DOHH2 (cell line): ENCODE measurements around the gene DNM1.

Experiments
- CTCF ChIP-seq: fragments of 200-600 bp; sonication (generic); IDR thresholded peaks from one replicate; pipeline ENCODE4 v1.5.1; 2014; ENCODE audit warnings: antibody characterized with exemption, mild to moderate bottlenecking, low read depth, low read length; ENCODE audit not compliant: poor library complexity, severe bottlenecking
- EZH2phosphoT487 ChIP-seq: fragments of 200-600 bp; sonication (generic); IDR thresholded peaks from 2 replicates; pipeline ENCODE4 v1.6.1; 2017; ENCODE audit warnings: borderline replicate concordance, mild to moderate bottlenecking, antibody characterized with exemption, low read length, moderate library complexity, mixed read lengths

- TF ChIP-seq EZH2phosphoT487 (no peak), CTCF (no peak)
Measured at GRCh38 chr9:128298535-128299482, 95.6 kb downstream of the DNM1 start.
